CD4-positive, alpha-beta T cell treated with Interleukin-6 for 4 hours (primary cell): ENCODE data around the gene MPDU1.
"Not testable (repeated sequence)": the region's sequence is repeated elsewhere in the genome, so short reads cannot be mapped to it uniquely, and the experiment has no call there.

Experiments used
- DNase-seq: peaks from one replicate; pipeline ENCODE4 v3.0.0-alpha.2; 2020; ENCODE audit warnings: mixed read lengths

MPDU1 gene

DNA sequence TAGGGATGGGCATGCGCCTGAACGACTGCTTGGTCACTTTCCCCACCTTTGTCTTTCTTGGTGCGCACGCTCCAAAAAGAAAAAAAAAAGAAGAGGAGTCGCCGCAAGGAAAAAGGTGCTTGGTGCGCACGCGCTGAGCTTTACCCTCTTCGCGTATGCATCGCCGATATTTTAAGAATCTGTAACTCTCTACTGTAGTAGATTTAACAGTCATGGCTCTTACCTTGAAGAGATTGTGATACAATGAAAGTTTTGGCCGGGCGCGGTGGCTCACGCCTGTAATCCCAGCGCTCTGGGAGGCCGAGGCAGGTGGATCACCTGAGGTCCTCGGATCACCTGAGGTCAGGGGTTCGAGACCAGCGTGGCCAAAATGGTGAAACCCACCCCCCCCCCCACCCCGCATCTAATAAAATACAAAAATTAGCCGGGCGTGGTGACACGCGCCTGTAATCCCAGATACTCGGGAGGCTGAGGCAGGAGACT lies 31.7 kb downstream of the MPDU1 start:
- no peak for DNase-seq

DNA sequence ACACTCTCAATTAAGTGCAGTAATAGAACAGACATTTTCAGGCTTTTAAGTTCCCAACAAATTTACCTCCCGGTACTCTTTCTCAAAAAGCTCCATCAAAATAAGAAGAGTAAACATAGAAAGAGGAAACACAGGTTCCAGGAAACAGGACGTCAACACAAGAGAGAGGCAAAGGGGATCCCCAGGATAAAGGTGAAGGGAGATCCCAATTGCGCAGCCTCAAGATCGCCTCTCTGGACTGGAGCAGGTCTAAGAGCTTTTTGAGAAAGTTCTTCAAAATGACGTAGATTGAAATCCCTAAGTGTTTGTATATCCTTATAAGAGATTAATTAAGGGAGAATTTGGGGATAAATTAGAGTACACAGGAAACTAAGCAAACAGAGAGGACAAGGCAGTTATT lies 35.0 kb downstream of the MPDU1 start:
- DNase-seq: no peak

DNA sequence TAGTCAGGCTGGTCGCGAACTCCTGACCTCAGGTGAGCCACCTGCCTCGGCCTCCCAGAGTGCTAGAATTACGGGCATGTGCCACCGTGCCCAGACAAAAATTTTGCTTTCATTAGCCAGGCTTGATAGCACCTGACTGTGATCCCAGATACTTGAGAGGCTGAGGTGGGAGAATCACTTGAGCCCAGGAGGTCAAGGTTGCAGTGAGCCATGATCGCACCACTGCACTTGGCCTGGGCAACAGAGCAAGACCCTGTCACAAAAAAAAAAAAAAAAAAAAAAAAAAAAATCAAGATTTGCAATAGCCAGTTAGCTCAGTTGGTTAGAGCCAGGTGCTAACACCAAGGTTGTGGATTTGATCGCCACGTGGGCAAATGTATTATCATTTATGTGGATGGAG lies 37.2 kb downstream of the MPDU1 start:
- no peak for DNase-seq

DNA sequence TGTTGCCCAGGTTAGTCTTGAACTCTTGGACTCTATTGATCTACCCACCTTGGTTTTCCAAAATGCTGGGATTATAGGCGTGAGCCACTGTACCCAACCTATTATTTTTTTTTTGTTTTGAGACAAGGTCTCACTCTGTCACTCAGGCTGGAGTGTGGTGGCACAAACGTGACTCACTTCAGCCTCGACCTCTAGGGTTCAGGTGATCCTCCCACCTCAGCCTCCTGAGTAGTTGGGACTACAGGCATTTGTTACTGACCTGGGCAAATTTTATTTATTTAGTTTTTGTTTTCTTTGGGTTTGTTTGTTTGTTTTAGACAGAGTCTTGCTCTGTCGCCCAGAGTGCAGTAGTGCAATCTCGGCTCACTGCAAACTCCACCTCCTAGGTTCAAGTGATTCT lies 40.0 kb downstream of the MPDU1 start:
- DNase-seq: no peak

DNA sequence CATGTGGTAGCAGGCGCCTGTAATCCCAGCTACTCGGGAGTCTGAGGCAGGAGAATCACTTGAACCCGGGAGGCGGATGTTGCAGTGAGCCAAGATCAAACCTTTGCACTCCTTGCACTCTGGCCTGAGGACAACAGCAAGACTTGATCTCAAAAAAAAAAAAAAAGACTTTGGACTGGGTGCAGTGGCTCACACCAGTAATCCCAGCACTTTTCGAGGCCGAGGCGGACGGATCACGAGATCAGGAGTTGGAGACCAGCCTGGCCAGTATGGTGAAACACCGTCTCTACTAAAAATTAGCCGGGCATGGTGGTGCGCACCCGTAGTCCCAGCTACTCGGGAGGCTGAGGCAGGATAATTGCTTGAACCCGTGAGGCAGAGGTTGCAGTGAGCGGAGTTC lies 42.1 kb downstream of the MPDU1 start:
- not testable (repeated sequence) for DNase-seq

DNA sequence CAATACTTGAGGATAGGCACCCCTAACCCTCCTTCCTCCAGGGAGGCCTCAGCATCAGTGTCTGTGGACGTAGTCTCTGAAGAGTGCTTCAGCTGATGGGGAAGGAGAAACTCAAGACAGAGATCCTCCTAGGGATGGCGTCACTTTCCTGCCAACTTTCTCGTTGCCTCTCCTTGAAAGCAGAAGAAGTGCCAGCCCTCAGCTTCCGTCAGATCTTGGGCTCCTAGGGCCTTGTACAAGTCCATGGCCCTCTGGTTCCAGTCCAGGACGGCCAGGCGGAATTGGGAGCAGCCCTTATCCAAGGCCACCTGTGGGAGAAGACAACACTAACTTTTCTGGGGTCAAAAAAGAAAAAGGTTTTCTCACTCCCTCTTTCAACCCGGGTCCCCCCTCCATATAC lies 42.7 kb downstream of the MPDU1 start:
- no peak for DNase-seq

DNA sequence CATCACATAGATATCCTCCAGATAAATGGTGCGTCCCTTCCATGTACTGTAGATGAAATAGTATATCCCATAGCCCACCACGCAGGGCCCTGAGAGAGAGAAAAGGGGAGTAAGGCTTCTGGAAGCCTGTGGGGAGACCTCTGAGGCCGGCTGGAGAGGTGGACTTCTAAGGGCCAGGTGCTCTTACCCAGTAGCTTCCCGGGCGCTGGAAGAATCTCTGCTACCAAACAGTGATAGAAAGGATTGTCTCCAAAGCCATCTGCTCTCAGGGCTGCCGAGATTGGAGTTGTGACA lies 43.3 kb downstream of the MPDU1 start:
- DNase-seq: no peak

DNA sequence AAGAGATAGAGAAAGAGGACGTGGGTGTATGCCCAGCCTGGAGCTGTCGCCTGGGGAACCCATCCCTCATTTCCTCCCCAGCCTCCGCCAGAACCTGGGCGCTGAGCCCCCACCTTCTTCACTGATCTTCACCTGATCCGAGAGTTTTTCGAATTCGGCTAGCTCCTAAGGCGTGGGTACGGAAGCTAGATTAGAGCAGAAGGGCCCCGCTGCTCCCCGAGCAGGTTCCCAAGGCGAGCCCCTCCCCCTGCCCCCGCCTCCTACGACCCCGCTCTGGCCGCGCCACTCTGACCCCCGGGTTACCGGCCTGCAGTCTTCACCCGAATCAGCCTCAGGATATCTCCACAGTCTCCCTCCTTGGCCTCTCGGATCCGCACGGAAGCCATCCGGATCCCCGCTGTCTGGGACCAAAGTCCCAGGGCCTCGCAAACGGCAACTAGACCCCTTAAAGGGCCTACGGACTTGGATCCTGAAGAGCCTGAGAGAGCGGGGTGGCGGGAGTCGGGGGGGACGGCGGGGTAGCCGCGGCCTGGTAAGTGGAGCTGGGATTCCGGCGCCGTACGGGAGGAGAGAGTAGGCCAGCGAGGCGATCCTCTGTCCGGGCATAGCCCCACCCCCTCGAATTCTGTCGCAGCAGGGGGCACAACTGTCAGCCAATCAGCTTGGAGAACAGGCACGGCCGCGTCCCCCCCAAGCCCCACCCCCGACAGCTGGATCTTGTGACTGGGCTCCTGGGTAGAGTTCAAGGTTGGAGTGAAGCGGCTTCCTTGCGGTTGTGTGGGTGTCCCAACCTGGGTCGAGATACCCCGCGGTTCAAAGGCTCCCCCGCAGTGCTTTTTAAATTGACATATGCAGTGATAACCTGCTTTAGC lies 43.8 kb downstream of the MPDU1 start, which contains the start of gene SAT2:
TSS of gene SAT2 (minus strand) at position 572 of the 872 bp plus-strand sequence. CDS start at position 386, 186 bp downstream.
- peak; percentile 93 for DNase-seq

DNA sequence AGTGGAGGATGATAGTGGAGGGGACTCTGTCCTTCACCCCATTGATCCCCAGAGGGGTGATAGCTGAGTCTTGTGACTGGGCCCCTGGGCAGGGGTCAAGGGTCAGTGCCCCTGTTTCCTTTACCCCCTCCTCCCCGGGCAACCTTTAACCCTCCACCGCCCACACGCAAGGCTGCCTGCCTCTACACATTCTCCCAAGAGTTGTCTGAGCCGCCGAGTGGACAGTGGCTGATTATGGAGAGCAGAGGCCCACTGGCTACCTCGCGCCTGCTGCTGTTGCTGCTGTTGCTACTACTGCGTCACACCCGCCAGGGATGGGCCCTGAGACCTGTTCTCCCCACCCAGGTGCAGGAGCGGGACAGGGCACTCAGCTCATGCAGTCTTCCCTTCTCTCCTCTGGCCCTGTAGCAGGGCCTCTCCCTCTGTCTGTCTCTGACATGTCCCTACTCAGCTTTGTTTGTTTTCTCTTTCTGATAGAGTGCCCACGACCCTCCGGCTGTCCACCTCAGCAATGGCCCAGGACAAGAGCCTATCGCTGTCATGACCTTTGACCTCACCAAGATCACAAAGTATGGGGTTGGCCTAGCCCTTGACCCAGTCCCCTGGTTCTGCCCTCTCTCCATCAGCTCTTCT lies 46.4 kb downstream of the MPDU1 start, which contains the start of gene SHBG:
TSS of gene SHBG (plus strand) at position 197 of the 633 bp plus-strand sequence. CDS start at position 235, 38 bp downstream.
- no peak for DNase-seq

DNA sequence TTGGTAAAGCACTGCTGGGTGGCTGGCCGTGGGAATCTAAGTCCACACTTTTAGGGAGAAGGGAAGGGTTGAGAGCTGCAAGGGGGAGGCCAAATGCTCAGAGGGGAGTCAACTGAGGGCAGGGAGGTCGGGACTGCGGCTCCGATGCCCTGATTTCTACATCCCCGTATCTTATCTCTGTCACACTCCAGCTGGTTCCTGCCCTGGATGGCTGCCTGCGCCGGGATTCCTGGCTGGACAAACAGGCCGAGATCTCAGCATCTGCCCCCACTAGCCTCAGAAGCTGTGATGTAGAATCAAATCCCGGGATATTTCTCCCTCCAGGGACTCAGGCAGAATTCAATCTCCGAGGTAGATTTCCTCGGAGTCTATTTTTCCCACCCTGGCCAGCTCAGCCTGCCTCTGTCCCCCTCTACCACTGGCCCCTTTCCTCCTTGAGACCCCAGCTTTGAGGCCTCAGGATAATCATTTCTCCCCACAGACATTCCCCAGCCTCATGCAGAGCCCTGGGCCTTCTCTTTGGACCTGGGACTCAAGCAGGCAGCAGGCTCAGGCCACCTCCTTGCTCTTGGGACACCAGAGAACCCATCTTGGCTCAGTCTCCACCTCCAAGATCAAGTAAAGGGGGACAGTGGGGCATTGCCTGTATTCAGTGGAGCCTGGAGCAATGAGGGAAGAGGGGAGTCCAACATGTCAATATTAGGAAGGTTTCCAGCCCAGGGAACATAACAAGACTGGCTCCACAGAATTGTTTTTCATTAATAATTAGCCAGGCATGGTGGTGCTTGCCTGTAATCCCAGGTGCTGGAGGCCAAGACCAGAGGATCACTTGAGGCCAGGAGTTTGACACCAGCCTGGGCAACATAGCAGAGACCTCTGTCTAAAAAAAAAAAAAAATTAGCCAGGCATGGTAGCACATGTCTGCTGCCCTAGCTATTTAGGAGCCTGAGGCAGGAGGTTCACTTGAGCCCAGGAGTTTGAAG lies 48.0 kb downstream of the MPDU1 start:
- DNase-seq: no peak

DNA sequence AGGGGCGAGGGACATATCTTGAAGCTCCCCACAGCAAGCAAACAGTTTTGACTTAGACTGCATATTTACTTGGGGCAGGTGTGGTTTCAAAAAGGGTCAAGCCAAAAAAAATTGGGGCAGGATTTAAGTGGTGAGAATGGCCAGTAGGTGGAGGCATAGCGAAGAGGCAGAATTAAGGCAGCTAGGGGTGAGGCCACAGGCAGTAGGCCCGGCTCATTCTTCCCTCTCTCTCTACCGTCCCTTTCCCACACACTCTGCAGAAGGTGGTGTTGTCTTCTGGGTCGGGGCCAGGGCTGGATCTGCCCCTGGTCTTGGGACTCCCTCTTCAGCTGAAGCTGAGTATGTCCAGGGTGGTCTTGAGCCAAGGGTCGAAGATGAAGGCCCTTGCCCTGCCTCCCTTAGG lies 48.8 kb downstream of the MPDU1 start:
- DNase-seq: peak; percentile 40

DNA sequence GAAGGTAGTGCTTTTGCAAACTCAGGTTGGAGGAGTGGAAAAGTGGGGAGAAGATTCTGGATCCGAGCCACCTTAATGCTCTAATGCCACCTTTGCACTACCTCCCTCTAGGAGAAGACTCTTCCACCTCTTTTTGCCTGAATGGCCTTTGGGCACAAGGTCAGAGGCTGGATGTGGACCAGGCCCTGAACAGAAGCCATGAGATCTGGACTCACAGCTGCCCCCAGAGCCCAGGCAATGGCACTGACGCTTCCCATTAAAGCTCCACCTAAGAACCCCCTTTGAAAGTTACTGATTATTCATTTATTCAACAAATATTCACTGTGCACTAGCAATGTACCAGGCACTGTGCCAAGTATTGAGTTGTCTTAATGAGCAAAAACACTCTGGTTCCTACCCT lies 49.4 kb downstream of the MPDU1 start:
- no peak for DNase-seq

DNA sequence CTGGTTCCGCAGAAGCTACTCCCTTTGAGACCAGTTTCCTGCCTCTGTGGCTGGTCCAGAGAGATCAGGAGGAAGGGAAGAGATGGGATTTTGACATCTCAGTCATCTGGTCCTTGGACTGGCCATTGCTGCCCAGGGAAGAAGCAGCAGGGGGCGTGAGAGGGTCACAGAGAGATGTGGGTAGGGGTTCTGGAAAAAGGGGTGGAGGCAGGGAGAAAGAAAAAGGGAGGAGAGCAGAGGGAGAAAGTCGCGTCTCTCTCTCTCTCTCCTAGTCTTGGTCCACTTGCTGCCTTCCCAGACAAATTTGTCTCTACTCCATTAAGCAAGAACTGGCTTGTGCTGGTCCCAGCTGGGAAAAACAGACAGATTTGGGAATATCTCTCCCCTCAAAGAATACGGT lies 50.7 kb downstream of the MPDU1 start:
- DNase-seq: peak; percentile 12

DNA sequence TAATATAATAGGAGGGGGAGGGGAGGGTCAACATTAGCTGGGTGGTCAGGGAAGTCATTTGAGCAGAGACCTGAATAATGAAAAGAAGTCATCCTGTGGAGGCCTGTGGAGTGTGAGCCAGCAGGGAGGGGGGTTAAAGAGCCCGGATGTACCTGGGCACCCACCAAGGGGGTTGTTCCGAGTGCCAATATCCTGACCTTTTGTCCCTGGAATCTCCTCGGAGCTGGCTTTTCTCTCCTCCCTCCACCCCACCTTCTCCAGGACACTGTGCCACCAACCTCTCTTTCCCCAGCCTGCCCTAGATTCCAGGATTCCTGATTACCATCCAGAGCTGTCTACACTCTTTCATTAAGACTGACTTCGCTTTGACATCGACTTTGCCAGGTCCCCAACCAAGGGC lies 52.5 kb downstream of the MPDU1 start:
- DNase-seq: no peak
